ENCODE results near the gene REEP1.
A peak's percentile ranks its signal among the peaks of the same experiment; 100 is the strongest.
"Not testable (repeated sequence)": the region's sequence is repeated elsewhere in the genome, so short reads cannot be mapped to it uniquely, and the experiment has no call there.

The REEP1 gene

GRCh38 chr2:86211033-86211795, 126.2 kb downstream of the REEP1 start:
- H3K27ac ChIP-seq = no peak overlapping the region
- no peak for DNase-seq (ENCODE audit: low read depth, low spot score)

DNA sequence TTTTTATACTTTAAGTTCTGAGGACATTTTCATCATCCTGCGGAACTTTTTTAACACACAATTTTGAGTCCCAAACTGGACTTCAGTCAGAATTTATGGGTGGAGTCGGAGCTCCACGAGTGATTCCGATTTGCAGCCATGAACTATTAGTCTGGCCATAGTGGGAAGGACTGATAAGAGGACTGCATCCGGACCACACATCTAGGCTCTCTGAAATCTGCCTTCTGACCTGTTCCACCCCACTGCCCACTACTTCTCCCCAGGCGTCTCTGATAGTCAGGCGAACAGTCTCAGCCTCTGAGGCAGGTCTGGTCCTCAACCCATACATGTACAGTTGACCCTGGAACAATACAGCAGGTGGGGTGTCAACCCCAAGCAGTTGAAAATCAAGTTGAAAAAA, 133.0 kb downstream of the REEP1 start:
- no peak overlapping the region for H3K27ac ChIP-seq
- no peak for DNase-seq (ENCODE audit: low read depth, low spot score)

- DNase-seq (ENCODE audit: low read depth, low spot score) = no peak
- no peak overlapping the region for H3K27ac ChIP-seq
Observed at GRCh38 chr2:86203614-86204013, 133.8 kb downstream of the REEP1 start.

DNA sequence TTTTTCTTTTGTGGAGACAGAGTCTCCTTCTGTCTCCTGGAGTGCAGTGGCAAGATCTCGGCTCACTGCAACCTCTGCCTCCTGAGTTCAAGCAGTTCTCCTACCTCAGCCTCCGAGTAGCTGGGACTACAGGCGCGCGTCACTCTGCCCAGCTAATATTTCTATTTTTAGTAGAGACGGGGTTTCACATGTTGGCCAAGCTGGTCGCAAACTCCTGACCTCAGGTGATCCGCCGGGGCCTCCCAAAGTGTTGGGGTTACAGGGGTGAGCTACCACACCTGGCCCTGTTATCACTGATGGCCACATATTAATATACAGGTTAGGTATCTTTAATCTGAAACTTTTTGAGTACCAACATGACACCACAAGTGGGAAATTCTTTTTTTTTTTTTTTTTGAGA, 134.7 kb downstream of the REEP1 start:
- no peak overlapping the region for H3K27ac ChIP-seq
- no peak for DNase-seq (ENCODE audit: low read depth, low spot score)

GRCh38 chr2:86202336-86202692, 135.1 kb downstream of the REEP1 start:
- H3K27ac ChIP-seq = no peak overlapping the region
- no peak for DNase-seq (ENCODE audit: low read depth, low spot score)

- DNase-seq (ENCODE audit: low read depth, low spot score) = no peak
- no peak overlapping the region for H3K27ac ChIP-seq
Observed at GRCh38 chr2:86201671-86202335, 135.6 kb downstream of the REEP1 start.

GRCh38 chr2:86200564-86200963, 136.9 kb downstream of the REEP1 start:
- H3K27ac ChIP-seq; DNase-seq (ENCODE audit: low read depth, low spot score): not testable (repeated sequence)

DNA sequence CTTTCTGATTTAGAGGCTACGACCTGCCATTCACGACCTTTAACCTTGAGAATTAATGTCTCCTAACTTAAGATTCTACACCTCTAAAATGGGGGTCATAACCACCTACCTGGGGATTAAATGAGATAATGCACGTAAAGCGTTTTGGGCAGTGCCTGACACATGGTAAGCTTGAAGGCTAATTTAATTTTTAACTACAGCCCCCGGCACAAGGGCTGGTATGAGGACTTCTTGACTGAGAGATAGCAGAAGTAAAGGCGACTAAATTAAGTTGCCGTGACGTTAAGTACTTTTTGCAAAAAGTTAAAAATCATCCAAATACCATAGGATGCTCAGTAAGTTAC, 137.6 kb downstream of the REEP1 start:
- H3K27ac ChIP-seq = peak overlapping the region; percentile 59
- no peak for DNase-seq (ENCODE audit: low read depth, low spot score)

DNA sequence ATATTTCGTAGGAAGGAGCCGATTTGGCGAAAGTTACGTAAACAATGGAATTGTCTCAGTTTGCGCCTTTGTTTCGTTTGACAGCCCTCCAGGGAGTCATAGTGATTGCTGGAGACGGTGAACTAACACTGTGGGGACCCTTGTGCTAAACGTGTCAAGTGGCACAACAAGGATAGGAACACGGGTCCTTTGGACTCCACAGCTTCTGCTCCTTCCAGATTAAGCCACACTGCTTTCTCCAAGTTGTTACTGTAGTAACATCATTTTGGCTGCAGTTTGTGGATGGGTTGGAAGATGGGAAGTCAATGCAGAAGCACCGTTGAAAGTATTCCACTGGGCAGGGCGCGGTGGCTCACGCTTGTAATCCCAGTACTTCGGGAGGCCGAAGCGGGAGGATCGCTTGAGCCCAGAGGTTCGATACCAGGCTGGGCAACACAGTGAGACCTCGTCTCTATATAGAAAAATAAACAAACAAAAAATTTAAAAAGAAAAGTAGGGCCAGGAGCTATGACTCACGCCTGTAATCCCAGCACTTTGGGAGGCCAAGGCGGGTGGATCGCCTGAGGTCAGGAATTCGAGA, 141.5 kb downstream of the REEP1 start:
- H3K27ac ChIP-seq = peak overlapping the region; percentile 97
- DNase-seq (ENCODE audit: low read depth, low spot score) = no peak

DNA sequence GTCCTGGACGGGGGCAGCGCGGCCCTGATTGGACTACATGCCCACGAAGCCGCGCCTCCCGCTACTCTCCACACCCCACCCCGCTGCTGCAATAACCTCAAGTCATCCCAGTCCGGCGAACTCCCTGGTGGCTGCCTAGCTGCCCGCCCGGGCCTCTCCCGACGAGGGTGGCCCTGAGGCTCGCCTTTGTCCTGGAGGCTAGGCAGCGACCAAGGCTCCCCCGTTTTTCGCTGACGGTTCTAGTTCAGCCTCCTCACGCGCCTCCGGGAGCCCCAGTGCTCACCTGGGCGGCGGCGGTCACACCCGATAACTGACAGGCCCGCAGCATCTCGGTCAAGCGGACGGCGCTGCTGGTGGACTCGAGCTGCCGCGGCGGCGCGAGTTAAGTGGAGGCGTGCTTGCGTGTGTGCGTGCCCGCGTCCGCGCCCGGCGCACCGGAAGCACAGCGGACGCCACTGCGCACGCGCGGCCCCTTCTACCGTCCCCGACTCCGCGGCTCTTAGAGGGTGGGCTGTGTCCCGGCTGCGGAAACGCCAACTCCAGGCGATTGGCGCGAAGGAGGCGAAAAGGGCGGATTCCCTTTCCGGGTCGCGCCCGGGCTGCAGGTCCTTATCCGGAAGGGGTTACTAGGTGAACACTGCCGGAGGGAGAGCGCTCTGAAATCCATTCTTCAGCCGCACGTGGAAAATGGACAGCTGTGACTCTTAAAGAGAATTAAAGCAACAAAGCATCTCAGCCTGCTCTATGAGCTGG, 142.2 kb downstream of the REEP1 start, which contains the start of gene IMMT:
IMMT (minus strand) TSS at position 408 of the 753 bp plus-strand sequence; CDS start at position 328, 80 bp downstream.
- peak; percentile 89 for DNase-seq (ENCODE audit: low read depth, low spot score)

DNA sequence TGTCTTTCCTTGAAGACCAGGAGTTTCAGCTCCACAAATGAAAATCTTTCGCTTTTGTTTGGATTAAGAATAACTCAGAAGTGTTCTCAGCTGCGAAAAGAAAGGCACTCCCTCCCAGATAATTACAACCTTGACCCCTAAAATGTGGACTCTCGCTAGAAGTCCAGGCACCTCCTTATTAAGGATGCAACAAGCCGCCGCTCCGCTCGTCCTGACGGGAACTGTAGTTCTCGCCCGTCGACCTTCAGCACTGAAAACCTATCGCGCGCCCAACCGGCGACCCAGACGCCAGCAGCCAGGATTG, 142.7 kb downstream of the REEP1 start:
- DNase-seq (ENCODE audit: low read depth, low spot score) = no peak
- H3K27ac ChIP-seq = peak overlapping the region; percentile 97

More for the DNA sequence above, 142.2 kb downstream of the REEP1 start, which contains the start of gene IMMT:
- peak within 1 kb of the TSS; percentile 97 for H3K27ac ChIP-seq

- no peak for DNase-seq (ENCODE audit: low read depth, low spot score)
- peak overlapping the region; percentile 97 for H3K27ac ChIP-seq
Observed at GRCh38 chr2:86193901-86194567, 143.4 kb downstream of the REEP1 start.

DNA sequence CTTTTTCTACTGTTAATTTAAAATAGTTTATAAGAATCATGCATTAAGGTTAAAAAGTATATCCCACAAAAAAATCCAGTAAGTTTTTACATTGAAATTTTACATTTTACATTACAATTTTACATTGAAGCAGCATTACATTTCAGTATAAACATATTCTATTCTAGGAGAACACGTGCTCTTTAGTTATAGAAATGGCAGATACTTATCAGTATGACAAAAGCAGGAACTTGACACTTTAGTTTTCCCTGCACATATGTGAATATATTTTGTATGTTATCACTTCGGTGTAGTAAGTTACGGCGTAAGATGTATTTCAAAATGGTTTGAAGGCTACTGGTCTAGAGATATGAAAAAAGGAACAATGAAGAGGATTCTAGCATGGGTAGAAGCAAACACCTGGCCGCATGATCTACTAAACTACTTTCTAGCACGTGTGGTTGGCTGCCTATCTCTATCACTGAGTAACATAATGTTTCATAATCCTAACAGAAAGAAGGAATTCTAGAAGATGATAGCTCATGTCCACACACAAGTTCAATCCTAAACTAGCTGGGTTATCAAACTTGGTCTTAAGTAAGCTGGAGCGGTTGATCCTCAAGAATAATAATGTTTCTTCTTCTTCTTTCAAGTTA, 147.5 kb downstream of the REEP1 start:
- no peak for DNase-seq (ENCODE audit: low read depth, low spot score)
- H3K27ac ChIP-seq = no peak overlapping the region

GRCh38 chr2:86186431-86186830, 151.0 kb downstream of the REEP1 start:
- H3K27ac ChIP-seq = no peak overlapping the region
- DNase-seq (ENCODE audit: low read depth, low spot score) = no peak

- no peak for DNase-seq (ENCODE audit: low read depth, low spot score)
- peak overlapping the region; percentile 51 for H3K27ac ChIP-seq
Observed at GRCh38 chr2:86185517-86186212, 151.8 kb downstream of the REEP1 start.

DNA sequence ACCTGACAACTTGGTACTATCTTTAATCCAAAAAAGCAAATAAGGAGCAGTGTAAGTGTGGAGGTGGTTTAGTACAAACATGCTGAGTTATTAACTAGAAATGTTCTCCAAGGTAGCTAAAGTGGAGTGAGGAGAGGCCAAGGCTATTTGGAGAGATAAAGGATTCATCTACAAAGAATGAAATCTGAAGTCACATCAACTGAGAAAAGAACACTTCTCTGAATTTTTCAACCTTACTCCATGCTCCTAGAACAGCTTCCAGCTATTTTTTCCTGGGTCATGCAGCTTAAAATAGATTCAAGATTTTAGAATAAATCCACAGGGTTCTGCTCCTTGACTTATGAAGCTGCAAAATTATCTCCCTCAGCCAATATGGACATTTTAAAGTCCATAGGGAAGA, 160.8 kb downstream of the REEP1 start:
- no peak for DNase-seq (ENCODE audit: low read depth, low spot score)
- no peak overlapping the region for H3K27ac ChIP-seq

GRCh38 chr2:86175828-86176227, 161.6 kb downstream of the REEP1 start:
- H3K27ac ChIP-seq = no peak overlapping the region
- no peak for DNase-seq (ENCODE audit: low read depth, low spot score)

- DNase-seq (ENCODE audit: low read depth, low spot score) = no peak
- no peak overlapping the region for H3K27ac ChIP-seq
Observed at GRCh38 chr2:86174445-86174844, 163.0 kb downstream of the REEP1 start.

GRCh38 chr2:86172610-86173009, 164.8 kb downstream of the REEP1 start:
- no peak for DNase-seq (ENCODE audit: low read depth, low spot score)
- H3K27ac ChIP-seq = no peak overlapping the region

Data from epithelial cell of prostate (primary cell).